GM12872 (cell line): Measurements from ENCODE around the gene UBA52.

Source experiments
- CTCF ChIP-seq: IDR thresholded peaks from 3 replicates; pipeline ENCODE4 v1.5.1; 2011; ENCODE audit warnings: low read depth, mild to moderate bottlenecking, low read length, moderate library complexity; ENCODE audit not compliant: insufficient read depth

UBA52 gene

GRCh38 chr19:18571564-18572344 is at the start of gene UBA52:
TSS of gene UBA52 (plus strand) at chr19:18571857. CDS start at chr19:18573301, 1,444 bp downstream.
- TF ChIP-seq CTCF, result no peak

- no peak for TF ChIP-seq CTCF
Measured at GRCh38 chr19:18522124-18522861, 49.4 kb upstream of the UBA52 start.

- no peak for TF ChIP-seq CTCF
Measured at GRCh38 chr19:18523841-18524240, 47.8 kb upstream of the UBA52 start.

GRCh38 chr19:18526316-18526715 is 45.3 kb upstream of the UBA52 start:
- no peak for TF ChIP-seq CTCF

GRCh38 chr19:18529782-18530181 is 41.9 kb upstream of the UBA52 start:
- no peak for TF ChIP-seq CTCF

GRCh38 chr19:18531485-18531884 is 40.2 kb upstream of the UBA52 start:
- no peak for TF ChIP-seq CTCF

- TF ChIP-seq CTCF, result no peak
Measured at GRCh38 chr19:18532168-18532890, 39.3 kb upstream of the UBA52 start.
